Keratinocyte (primary cell): Measurements from ENCODE around the gene BCL6B. TPM values are rescaled to one million over a fixed set of nuclear protein-coding genes. Genes with fewer than 3 reads are reported as not detected.

ENCODE experiments used
- DNase-seq: peaks from one replicate; pipeline ENCODE4 v3.0.0-alpha.2; 2011; ENCODE audit warnings: low read depth, missing footprints, low spot score
- FAIRE-seq: peaks from 2 replicates; lab custom pipeline; 2011; peaks lifted over from hg19 to GRCh38; lab: Jason Lieb, UNC
- H2AFZ ChIP-seq: 2 replicates; pipeline ENCODE4 v1.6.0; 2012; ENCODE audit warnings: low read length, control low read depth, inconsistent platforms; ENCODE audit not compliant: control insufficient read depth
- H3K27ac ChIP-seq: 2 replicates; pipeline ENCODE4 v1.5.1; 2011; ENCODE audit warnings: low read length; ENCODE audit not compliant: control insufficient read depth, insufficient read depth
- H3K27me3 ChIP-seq: 3 replicates; pipeline ENCODE4 v1.6.0; 2011; ENCODE audit warnings: low read length; ENCODE audit not compliant: control insufficient read depth, insufficient read depth; ENCODE audit errors: extremely low read depth
- H3K36me3 ChIP-seq, 2 experiments: 2 replicates in 1 of 2; 3 replicates in 1 of 2; pipeline ENCODE4 v1.5.1; 2011; ENCODE audit warnings: low read length in 2 of 2, mild to moderate bottlenecking in 1 of 2; ENCODE audit not compliant: control insufficient read depth in 2 of 2, insufficient read depth in 2 of 2; ENCODE audit errors: extremely low read depth in 1 of 2
- H3K4me1 ChIP-seq: 3 replicates; pipeline ENCODE4 v1.5.1; 2011; ENCODE audit warnings: low read length; ENCODE audit not compliant: control insufficient read depth, insufficient read depth; ENCODE audit errors: extremely low read depth
- H3K4me2 ChIP-seq: 3 replicates; pipeline ENCODE4 v1.6.0; 2011; ENCODE audit warnings: low read depth, low read length; ENCODE audit not compliant: control insufficient read depth, insufficient read depth; ENCODE audit errors: extremely low read depth
- H3K4me3 ChIP-seq, 3 experiments: fragments of 200-600 bp in 1 of 3; sonication (generic) in 1 of 3; 2 replicates in 2 of 3; 3 replicates in 1 of 3; pipeline ENCODE4 v1.5.1; 2011 to 2016; ENCODE audit warnings: low read length in 3 of 3, mild to moderate bottlenecking in 3 of 3, control low read depth in 2 of 3, inconsistent platforms in 1 of 3, low read depth in 1 of 3, mixed read lengths in 1 of 3, mixed run types in 1 of 3, moderate library complexity in 1 of 3; ENCODE audit not compliant: control insufficient read depth in 2 of 3, insufficient read depth in 2 of 3; ENCODE audit errors: extremely low read depth in 1 of 3
- H3K79me2 ChIP-seq: 2 replicates; pipeline ENCODE4 v1.6.0; 2012; ENCODE audit warnings: low read length; ENCODE audit not compliant: control insufficient read depth, insufficient read depth
- H3K9ac ChIP-seq: 3 replicates; pipeline ENCODE4 v1.6.0; 2011; ENCODE audit warnings: low read length; ENCODE audit not compliant: control insufficient read depth, insufficient read depth; ENCODE audit errors: extremely low read depth
- H3K9me1 ChIP-seq: 3 replicates; pipeline ENCODE4 v1.6.0; 2011; ENCODE audit warnings: low read length; ENCODE audit not compliant: control insufficient read depth, insufficient read depth; ENCODE audit errors: extremely low read depth
- H3K9me3 ChIP-seq: 2 replicates; pipeline ENCODE4 v1.5.1; 2012; ENCODE audit warnings: low read depth, low read length; ENCODE audit not compliant: control insufficient read depth
- H4K20me1 ChIP-seq: 3 replicates; pipeline ENCODE4 v1.6.0; 2011; ENCODE audit warnings: low read length; ENCODE audit not compliant: control insufficient read depth, insufficient read depth; ENCODE audit errors: extremely low read depth
- CTCF ChIP-seq, 3 experiments: IDR thresholded peaks in 1 of 3; conservative IDR thresholded peaks in 1 of 3; optimal IDR thresholded peaks in 1 of 3; 2 replicates in 2 of 3; 3 replicates in 1 of 3; pipeline versions ENCODE3 to v1.5.1; 2011; ENCODE audit warnings: low read length in 3 of 3, mild to moderate bottlenecking in 3 of 3, moderate library complexity in 2 of 3, control low read depth in 1 of 3, inconsistent platforms in 1 of 3; ENCODE audit not compliant: insufficient read depth in 2 of 3; ENCODE audit errors: extremely low read depth in 1 of 3
- EZH2 ChIP-seq: IDR thresholded peaks from one replicate; pipeline ENCODE4 v1.6.1; 2012; ENCODE audit warnings: inconsistent platforms, mild to moderate bottlenecking, low read length, moderate library complexity
- dilution Hi-C: fragments of 300-500 bp; cut with MboI; formaldehyde crosslinking; loops from one replicate; pipeline ENCODE4 v1.7.0; 2020; ENCODE audit warnings: low sequenced_read_pairs; ENCODE audit not compliant: extremely low pct_ligation_motif_present
- polyA plus RNA-seq, 5 experiments: library from polyadenylated mRNA; depleted of rRNA in 3 of 5; stranded (reverse) in 3 of 5; stranded (forward) in 1 of 5; unstranded in 1 of 5; fragments of >200 nt; gene quantifications; 1 replicate in 1 of 5; 2 replicates in 3 of 5; 3 replicates in 1 of 5; pipeline versions ENCODE4 v1.2.1 to v1.2.3, GENCODE V29; 2011 to 2012; ENCODE audit warnings: missing spikeins in 2 of 5, low read depth in 1 of 5, low replicate concordance in 1 of 5

The BCL6B gene
- polyA plus RNA-seq, 1 donor (not counting 4 experiments of a cell fraction or from before 2014, with no cell fraction given), result not detected

DNA sequence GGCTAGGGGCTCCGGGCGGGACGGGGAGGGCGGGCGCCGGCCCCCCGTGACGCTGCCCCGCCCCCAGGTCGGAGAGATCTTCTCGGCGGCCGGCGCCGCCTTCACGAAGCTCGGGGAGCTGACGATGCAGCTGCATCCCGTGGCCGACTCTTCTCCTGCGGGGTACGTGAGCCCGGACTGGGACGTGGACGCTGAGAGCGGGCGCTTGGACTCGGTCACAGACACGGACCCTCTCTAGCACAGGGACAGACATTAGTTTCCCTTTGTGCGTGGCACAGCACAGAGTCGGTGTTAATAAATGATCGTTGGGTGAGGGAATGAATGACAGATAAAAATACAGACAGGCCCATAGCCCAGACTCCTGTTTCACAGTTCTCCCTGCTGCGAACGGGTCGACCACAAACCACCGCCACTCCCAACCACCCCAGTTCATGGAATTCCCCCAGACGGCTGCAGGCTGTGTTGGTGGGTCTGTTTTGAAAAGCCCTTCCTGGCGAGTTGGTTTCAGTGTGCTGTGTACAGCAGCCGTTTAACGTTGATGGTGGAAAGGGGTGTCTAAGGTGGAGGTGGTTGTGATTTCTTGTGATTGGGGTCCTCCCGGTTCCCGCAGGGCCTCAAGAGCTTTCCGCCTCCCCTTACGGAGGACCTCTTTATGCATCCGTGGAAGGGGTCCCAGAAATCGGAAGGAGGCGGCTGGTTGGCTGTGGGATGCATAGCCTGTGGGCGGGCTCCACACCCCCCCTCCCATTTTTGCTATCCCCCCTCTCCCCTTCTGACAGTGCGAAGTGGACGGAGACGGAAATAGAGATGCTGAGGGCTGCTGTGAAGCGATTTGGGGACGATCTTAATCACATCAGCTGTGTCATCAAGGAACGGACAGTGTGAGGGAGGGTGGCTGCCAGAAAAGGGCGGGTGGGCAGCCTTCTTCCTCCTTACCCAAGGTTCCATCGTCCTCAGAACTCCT is 7.6 kb upstream of the BCL6B start:
- peak overlapping the region; percentile 99 for H3K9ac ChIP-seq
- H3K4me3 ChIP-seq, result peak overlapping the region; percentile 56 to 88 (median 84)
- DNase-seq, result no peak
- no peak for FAIRE-seq
- TF ChIP-seq CTCF (optimal IDR thresholded peaks at IDR 0.05 in 1 of 3, IDR thresholded peaks at IDR 0.05 in 1 of 3, conservative IDR thresholded peaks at IDR 0.05 in 1 of 3; ENCODE audit: extremely low read depth in 1 of 3, insufficient read depth in 2 of 3, low read length in 3 of 3) (no peak), EZH2 (no peak)
- H3K36me3 ChIP-seq, result peaks cover 5 to 6% of the 10 kb centered on the region in 2 experiments
- peaks cover 27% of the 10 kb centered on the region for H3K4me1 ChIP-seq
- no peaks in the 10 kb centered on the region for H3K9me3 ChIP-seq
- peaks cover 2% of the 10 kb centered on the region for H3K9me1 ChIP-seq
- H3K79me2 ChIP-seq, result peaks cover 34% of the 10 kb centered on the region
- no peaks in the 10 kb centered on the region for H3K27me3 ChIP-seq
- H3K27ac ChIP-seq, result peak overlapping the region; percentile 100
- peak overlapping the region; percentile 94 for H3K4me2 ChIP-seq
- H4K20me1 ChIP-seq, result no peaks in the 10 kb centered on the region
- H2AFZ ChIP-seq, result peak overlapping the region; percentile 92
- dilution Hi-C loops, result no loop called here

DNA sequence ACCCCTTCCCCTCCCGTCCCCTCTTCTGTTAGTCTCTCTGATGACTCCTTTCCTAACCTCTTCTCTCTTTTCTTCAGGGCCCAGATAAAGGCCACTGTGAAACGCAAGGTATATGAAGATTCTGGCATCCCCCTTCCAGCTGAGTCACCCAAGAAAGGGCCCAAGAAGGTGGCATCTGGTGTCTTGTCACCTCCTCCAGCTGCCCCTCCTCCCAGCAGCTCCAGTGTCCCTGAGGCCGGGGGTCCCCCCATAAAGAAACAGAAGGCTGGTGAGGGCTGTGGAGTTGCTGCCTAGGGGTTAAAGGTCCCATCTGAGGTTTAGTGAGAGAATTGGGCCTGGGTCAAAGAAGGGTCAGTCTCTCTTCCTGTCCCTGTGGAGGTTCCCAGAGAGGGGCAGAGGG is 6.4 kb upstream of the BCL6B start:
- Histone ChIP-seq H3K9me3 (no peaks in the 10 kb centered on the region), H3K4me3 (no peak overlapping the region), H3K9me1 (peaks cover 2% of the 10 kb centered on the region), H2AFZ (no peak overlapping the region), H3K36me3 (peaks cover 5 to 6% of the 10 kb centered on the region in 2 experiments), H3K4me1 (peaks cover 20% of the 10 kb centered on the region), H3K4me2 (no peak overlapping the region), H3K79me2 (peaks cover 23% of the 10 kb centered on the region), H3K9ac (no peak overlapping the region), H3K27ac (no peak overlapping the region), H3K27me3 (no peaks in the 10 kb centered on the region), H4K20me1 (no peaks in the 10 kb centered on the region)
- no peak for DNase-seq
- dilution Hi-C loops, result no loop called here
- FAIRE-seq, result no peak
- no peak for TF ChIP-seq CTCF (optimal IDR thresholded peaks at IDR 0.05 in 1 of 3, IDR thresholded peaks at IDR 0.05 in 1 of 3, conservative IDR thresholded peaks at IDR 0.05 in 1 of 3; ENCODE audit: extremely low read depth in 1 of 3, insufficient read depth in 2 of 3, low read length in 3 of 3)
- TF ChIP-seq EZH2, result no peak
